GM13976 (cell line): ENCODE data around the gene SERTAD3.
A peak's percentile ranks its signal among the peaks of the same experiment; 100 is the strongest.
"Not testable (repeated sequence)": the region's sequence is repeated elsewhere in the genome, so short reads cannot be mapped to it uniquely, and the experiment has no call there.

Experiments
- DNase-seq: peaks from one replicate; pipeline ENCODE4 v3.0.0; 2012; ENCODE audit warnings: low spot score
- in situ Hi-C: fragments of 300-500 bp; cut with MboI; formaldehyde crosslinking; loops from one replicate; pipeline ENCODE4 v1.12.0; 2022; ENCODE audit warnings: low sequenced_read_pairs, mixed read lengths, inconsistent platforms; ENCODE audit not compliant: unreplicated experiment
- TF ChIP-seq, protein P1 (sequence below): IDR thresholded peaks from 2 replicates; pipeline ENCODE4 v1.5.1; 2012; ENCODE audit warnings: borderline replicate concordance, mild to moderate bottlenecking; ENCODE audit not compliant: insufficient read depth; ENCODE audit errors: extremely low read depth, missing control alignments, control extremely low read depth

SERTAD3 gene

GRCh38 chr19:40465025-40465556, 21.0 kb upstream of the SERTAD3 start:
- no peak for DNase-seq
- in situ Hi-C loops, result no loop called here
- TF ChIP-seq, protein P1, sequence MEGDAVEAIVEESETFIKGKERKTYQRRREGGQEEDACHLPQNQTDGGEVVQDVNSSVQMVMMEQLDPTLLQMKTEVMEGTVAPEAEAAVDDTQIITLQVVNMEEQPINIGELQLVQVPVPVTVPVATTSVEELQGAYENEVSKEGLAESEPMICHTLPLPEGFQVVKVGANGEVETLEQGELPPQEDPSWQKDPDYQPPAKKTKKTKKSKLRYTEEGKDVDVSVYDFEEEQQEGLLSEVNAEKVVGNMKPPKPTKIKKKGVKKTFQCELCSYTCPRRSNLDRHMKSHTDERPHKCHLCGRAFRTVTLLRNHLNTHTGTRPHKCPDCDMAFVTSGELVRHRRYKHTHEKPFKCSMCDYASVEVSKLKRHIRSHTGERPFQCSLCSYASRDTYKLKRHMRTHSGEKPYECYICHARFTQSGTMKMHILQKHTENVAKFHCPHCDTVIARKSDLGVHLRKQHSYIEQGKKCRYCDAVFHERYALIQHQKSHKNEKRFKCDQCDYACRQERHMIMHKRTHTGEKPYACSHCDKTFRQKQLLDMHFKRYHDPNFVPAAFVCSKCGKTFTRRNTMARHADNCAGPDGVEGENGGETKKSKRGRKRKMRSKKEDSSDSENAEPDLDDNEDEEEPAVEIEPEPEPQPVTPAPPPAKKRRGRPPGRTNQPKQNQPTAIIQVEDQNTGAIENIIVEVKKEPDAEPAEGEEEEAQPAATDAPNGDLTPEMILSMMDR, result no peak

- in situ Hi-C loops, result no loop called here
- TF ChIP-seq, protein P1, result peak; percentile 81
- DNase-seq, result peak; percentile 59
These were observed 20.2 kb upstream of the SERTAD3 start for GRCh38 chr19:40464059-40465024.

DNA sequence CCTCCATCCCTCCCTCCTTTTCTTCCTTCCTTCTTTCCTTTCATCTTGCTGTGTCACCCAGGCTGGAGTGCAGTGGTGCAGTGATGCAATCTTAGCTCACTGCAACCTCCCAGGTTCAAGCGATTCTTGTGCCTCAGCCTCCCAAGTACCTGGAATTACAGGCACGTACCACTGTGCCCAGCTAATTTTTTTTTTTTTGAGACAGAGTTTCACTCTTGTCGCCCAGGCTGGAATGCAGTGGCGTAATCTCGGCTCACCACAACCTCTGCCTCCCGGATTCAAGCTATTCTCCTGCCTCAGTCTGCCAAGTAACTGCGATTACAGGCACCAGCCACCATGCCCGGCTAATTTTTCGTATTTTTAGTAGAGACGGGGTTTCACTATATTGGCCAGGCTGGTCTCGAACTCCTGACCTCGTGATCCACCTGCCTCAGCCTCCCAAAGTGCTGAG, 19.5 kb upstream of the SERTAD3 start:
- in situ Hi-C loops, DNase-seq: not testable (repeated sequence)

DNA sequence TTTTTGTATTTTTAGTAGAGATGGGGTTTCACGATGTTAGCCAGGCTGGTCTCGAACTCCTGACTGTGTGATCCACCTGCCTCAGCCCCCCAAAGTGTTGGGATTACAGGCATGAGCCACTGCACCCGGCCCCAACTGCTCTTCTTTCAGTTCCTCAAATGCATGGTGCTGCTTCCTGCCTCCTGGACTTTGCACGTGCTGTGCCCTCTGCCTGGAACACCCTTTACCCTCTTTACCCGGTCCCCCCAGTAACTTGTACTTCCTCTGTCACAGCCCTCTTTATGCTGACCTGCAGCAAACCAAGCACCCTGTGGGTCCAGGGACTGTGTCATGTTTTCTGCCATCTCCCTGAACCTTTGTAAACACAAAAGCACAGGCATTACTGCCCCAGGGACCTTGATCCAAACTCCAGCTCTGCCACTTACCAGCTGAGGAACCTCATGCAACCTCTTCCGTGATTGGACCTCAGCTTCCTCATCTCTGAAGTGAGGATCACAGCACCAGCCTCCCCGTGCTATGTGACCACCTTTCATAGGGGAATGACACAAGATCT, 17.6 kb upstream of the SERTAD3 start:
- in situ Hi-C loops, result no loop called here
- no peak for DNase-seq
- TF ChIP-seq, protein P1, result no peak

- no peak for DNase-seq
- in situ Hi-C loops, result no loop called here
These were observed 16.1 kb upstream of the SERTAD3 start for GRCh38 chr19:40460185-40460584.

GRCh38 chr19:40458597-40458974, 14.5 kb upstream of the SERTAD3 start:
- in situ Hi-C loops, result no loop called here
- TF ChIP-seq, protein P1, result no peak
- no peak for DNase-seq

More at GRCh38 chr19:40460185-40460584, 16.1 kb upstream of the SERTAD3 start:
- TF ChIP-seq, protein P1, result no peak
